ENCODE results near the gene PNMA6F.

DNA sequence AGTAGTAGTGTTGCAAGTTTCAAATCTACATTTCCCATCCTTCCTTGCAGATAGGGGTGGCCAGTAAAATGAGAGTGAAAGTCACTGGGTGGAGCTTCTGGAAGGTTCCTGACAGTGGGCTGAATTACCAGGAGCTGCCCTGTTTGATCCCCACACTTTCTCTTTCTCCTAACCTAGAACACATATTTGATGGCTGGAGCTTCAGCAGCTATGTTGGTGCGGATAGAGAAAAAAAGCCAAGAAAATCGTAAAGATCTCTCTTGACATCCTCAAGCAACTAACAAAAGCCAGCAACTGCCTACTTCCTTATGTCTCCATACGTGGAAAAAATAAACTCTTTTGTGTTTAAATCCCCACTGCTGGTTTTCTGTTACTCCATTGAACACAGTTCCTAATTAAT is 44.6 kb upstream of the PNMA6F start:
- no peak for TF ChIP-seq EZH2 (IDR thresholded peaks at IDR 0.05; ENCODE audit: low read depth, low read length, severe bottlenecking)
- TF ChIP-seq GABPA (IDR thresholded peaks at IDR 0.05; ENCODE audit: borderline replicate concordance, insufficient read depth, low read length), result no peak
- TF ChIP-seq, protein P1, sequence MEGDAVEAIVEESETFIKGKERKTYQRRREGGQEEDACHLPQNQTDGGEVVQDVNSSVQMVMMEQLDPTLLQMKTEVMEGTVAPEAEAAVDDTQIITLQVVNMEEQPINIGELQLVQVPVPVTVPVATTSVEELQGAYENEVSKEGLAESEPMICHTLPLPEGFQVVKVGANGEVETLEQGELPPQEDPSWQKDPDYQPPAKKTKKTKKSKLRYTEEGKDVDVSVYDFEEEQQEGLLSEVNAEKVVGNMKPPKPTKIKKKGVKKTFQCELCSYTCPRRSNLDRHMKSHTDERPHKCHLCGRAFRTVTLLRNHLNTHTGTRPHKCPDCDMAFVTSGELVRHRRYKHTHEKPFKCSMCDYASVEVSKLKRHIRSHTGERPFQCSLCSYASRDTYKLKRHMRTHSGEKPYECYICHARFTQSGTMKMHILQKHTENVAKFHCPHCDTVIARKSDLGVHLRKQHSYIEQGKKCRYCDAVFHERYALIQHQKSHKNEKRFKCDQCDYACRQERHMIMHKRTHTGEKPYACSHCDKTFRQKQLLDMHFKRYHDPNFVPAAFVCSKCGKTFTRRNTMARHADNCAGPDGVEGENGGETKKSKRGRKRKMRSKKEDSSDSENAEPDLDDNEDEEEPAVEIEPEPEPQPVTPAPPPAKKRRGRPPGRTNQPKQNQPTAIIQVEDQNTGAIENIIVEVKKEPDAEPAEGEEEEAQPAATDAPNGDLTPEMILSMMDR (IDR thresholded peaks at IDR 0.05; ENCODE audit: control extremely low read depth in 1 of 3, insufficient read depth in 1 of 3, low read depth in 1 of 3, low read length in 3 of 3), result no peak
- no peak for TF ChIP-seq POLR2AphosphoS5 (IDR thresholded peaks at IDR 0.05; ENCODE audit: low read depth, low read length)
- no peak for TF ChIP-seq ASH2L (IDR thresholded peaks at IDR 0.05; ENCODE audit: low read length)
- TF ChIP-seq CHD2 (IDR thresholded peaks at IDR 0.05; ENCODE audit: low read length), result no peak
- TF ChIP-seq RFX5 (IDR thresholded peaks at IDR 0.05; ENCODE audit: borderline replicate concordance, low read depth, low read length), result no peak
- no peak for TF ChIP-seq SUZ12 (IDR thresholded peaks at IDR 0.05; ENCODE audit: low read length)
- TF ChIP-seq, protein P2, sequence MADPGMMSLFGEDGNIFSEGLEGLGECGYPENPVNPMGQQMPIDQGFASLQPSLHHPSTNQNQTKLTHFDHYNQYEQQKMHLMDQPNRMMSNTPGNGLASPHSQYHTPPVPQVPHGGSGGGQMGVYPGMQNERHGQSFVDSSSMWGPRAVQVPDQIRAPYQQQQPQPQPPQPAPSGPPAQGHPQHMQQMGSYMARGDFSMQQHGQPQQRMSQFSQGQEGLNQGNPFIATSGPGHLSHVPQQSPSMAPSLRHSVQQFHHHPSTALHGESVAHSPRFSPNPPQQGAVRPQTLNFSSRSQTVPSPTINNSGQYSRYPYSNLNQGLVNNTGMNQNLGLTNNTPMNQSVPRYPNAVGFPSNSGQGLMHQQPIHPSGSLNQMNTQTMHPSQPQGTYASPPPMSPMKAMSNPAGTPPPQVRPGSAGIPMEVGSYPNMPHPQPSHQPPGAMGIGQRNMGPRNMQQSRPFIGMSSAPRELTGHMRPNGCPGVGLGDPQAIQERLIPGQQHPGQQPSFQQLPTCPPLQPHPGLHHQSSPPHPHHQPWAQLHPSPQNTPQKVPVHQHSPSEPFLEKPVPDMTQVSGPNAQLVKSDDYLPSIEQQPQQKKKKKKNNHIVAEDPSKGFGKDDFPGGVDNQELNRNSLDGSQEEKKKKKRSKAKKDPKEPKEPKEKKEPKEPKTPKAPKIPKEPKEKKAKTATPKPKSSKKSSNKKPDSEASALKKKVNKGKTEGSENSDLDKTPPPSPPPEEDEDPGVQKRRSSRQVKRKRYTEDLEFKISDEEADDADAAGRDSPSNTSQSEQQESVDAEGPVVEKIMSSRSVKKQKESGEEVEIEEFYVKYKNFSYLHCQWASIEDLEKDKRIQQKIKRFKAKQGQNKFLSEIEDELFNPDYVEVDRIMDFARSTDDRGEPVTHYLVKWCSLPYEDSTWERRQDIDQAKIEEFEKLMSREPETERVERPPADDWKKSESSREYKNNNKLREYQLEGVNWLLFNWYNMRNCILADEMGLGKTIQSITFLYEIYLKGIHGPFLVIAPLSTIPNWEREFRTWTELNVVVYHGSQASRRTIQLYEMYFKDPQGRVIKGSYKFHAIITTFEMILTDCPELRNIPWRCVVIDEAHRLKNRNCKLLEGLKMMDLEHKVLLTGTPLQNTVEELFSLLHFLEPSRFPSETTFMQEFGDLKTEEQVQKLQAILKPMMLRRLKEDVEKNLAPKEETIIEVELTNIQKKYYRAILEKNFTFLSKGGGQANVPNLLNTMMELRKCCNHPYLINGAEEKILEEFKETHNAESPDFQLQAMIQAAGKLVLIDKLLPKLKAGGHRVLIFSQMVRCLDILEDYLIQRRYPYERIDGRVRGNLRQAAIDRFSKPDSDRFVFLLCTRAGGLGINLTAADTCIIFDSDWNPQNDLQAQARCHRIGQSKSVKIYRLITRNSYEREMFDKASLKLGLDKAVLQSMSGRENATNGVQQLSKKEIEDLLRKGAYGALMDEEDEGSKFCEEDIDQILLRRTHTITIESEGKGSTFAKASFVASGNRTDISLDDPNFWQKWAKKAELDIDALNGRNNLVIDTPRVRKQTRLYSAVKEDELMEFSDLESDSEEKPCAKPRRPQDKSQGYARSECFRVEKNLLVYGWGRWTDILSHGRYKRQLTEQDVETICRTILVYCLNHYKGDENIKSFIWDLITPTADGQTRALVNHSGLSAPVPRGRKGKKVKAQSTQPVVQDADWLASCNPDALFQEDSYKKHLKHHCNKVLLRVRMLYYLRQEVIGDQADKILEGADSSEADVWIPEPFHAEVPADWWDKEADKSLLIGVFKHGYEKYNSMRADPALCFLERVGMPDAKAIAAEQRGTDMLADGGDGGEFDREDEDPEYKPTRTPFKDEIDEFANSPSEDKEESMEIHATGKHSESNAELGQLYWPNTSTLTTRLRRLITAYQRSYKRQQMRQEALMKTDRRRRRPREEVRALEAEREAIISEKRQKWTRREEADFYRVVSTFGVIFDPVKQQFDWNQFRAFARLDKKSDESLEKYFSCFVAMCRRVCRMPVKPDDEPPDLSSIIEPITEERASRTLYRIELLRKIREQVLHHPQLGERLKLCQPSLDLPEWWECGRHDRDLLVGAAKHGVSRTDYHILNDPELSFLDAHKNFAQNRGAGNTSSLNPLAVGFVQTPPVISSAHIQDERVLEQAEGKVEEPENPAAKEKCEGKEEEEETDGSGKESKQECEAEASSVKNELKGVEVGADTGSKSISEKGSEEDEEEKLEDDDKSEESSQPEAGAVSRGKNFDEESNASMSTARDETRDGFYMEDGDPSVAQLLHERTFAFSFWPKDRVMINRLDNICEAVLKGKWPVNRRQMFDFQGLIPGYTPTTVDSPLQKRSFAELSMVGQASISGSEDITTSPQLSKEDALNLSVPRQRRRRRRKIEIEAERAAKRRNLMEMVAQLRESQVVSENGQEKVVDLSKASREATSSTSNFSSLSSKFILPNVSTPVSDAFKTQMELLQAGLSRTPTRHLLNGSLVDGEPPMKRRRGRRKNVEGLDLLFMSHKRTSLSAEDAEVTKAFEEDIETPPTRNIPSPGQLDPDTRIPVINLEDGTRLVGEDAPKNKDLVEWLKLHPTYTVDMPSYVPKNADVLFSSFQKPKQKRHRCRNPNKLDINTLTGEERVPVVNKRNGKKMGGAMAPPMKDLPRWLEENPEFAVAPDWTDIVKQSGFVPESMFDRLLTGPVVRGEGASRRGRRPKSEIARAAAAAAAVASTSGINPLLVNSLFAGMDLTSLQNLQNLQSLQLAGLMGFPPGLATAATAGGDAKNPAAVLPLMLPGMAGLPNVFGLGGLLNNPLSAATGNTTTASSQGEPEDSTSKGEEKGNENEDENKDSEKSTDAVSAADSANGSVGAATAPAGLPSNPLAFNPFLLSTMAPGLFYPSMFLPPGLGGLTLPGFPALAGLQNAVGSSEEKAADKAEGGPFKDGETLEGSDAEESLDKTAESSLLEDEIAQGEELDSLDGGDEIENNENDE (IDR thresholded peaks at IDR 0.05; ENCODE audit: insufficient replicate concordance, low read length), result no peak
- TF ChIP-seq, protein P3, sequence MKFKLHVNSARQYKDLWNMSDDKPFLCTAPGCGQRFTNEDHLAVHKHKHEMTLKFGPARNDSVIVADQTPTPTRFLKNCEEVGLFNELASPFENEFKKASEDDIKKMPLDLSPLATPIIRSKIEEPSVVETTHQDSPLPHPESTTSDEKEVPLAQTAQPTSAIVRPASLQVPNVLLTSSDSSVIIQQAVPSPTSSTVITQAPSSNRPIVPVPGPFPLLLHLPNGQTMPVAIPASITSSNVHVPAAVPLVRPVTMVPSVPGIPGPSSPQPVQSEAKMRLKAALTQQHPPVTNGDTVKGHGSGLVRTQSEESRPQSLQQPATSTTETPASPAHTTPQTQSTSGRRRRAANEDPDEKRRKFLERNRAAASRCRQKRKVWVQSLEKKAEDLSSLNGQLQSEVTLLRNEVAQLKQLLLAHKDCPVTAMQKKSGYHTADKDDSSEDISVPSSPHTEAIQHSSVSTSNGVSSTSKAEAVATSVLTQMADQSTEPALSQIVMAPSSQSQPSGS (IDR thresholded peaks at IDR 0.05; ENCODE audit: low read length), result no peak
- no peak for TF ChIP-seq POLR2A (IDR thresholded peaks at IDR 0.05; ENCODE audit: control extremely low read depth in 1 of 2, low read depth in 2 of 2, low read length in 2 of 2)
- TF ChIP-seq EP300 (IDR thresholded peaks at IDR 0.05; ENCODE audit: borderline replicate concordance in 1 of 2, low read depth in 2 of 2, low read length in 2 of 2), result no peak

Data from H1 (cell line).